Measurements from ENCODE around the gene TBL2.
"Not testable (repeated sequence)": the region's sequence is repeated elsewhere in the genome, so short reads cannot be mapped to it uniquely, and the experiment has no call there.

The TBL2 gene

DNA sequence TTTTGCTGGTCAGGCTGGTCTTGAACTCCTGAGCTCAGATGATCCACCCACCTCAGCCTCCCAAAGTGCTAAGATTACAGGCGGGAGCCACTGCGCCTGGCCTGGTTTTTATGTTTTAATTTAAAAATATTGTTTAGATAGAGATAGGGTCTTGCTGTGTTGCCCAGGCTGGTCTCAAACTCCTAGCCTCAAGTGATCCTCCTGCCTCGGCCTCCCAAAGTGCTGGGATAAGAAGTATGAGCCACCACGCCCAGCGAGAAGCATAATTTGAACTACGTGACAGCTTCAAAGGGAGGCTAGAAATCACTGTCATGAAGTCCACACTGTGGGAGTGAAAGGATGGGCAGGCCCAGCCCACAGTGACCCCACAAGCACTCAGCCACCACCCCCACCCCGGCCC is 42.5 kb downstream of the TBL2 start:
- DNase-seq (ENCODE audit: low read depth in 2 of 2): not testable (repeated sequence)

DNA sequence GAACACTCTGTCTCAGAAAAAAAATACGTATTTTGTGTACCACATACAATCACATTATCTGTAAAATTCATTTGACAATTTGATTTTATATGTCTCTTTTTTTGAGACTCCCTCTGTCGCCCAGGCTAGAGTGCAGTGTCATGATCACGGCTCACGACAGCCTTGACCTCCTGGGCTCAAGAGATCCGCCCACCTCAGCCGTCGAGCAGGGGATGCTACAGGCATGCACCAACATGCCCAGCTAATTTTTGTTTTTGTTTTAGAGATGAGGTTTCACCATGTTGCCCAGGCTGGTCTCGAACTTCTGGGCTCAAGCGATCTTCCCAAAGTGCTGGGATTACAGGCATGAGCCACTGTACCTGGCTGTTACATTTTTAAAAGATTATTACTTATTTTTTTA is 44.6 kb downstream of the TBL2 start:
- no peak for DNase-seq (ENCODE audit: low read depth in 2 of 2)

DNA sequence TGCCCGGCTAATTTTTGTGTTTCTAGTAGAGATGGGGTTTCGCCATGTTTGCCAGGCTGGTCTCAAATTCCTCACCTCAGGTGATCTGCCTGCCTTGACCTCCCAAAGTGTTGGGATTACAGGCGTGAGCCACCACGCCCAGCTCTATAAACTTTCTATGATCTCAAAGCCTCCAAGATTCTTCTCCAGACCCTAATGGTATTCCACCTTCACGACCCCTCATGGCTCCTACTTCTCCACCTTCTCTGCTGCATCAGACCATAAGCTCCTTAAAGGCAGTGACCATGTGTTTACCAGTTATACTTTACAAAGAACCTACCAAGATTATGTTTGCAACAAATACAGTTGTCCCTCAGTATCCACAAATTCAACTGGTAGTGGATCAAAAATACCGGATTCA is 46.2 kb downstream of the TBL2 start:
- DNase-seq (ENCODE audit: low read depth in 2 of 2): no peak

DNA sequence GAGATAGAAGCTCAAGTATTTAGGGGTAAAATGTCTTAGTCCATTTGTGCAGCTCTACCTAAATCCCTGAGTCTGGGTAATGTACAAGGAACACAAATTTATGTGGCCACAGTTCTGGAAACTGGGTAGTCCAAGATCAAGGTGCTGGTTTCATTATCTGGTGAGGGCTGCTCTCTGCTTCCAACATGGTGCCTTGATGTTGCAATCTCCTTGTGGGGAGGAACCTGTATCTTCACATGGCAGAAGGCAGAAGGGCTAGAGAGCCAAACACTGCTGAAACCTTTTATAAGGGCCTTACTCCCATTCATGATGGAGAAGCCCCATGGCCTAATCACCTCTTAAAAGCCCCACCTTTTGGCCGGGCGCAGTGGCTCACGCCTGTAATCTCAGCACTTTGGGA is 47.6 kb downstream of the TBL2 start:
- DNase-seq (ENCODE audit: low read depth in 2 of 2): no peak

DNA sequence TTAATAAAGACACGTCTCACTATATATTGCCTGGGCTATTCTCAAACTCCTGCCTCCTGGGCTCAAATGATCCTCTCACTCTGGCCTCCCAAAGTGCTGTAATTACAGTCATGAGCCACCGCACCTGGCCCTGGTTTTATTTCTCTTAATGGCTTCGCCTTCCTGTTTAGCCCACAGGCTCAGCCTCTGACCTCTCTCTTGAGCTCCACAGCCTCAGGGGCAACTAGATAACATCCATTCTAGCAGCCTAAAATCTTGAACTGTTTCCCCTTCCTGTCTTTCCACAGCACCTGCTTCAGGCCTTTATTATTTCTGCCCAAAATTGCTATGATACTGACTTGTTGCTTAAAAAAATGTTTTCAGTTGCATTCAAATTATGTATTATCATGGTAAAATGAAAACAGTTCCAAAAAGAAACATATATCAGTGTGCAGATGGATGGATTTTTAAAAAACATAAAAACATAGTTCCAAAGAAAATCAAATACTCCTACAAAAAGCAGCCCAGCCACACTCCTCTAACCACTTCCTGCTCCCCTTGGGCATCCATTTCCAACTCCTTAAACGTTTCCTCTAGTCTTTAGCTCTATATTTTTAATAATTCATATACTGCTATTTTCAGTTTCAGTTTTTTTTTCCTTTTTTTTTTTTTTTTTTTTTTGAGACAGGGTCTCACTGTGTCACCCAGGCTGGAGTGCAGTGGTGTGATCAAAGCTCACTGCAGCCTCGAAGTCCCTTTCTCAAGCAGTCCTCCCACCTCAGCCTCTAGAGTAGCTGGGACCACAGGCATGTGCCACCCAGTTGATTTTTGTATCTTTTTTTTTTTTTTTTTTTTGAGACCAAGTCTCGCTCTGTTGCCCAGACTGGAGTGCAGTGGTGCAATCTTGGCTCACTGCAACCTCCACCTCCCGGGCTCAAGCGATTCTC is 51.2 kb downstream of the TBL2 start:
- no peak for DNase-seq (ENCODE audit: low read depth in 2 of 2)

DNA sequence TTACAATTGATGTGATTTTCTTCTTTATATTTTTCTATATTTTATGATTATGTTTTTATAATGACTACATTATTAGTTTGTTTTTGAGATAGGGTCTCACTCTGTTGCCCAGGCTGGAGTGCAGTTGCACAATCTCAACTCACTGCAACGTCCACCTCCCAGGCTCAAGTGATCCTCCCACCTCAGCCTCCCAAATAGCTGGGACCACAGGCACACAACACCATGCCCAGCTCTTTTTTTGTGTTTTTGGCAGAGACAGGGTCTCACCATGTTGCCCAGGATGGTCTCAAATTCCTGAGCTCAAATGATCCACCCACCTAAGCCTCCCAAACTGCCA is 52.3 kb downstream of the TBL2 start:
- not testable (repeated sequence) for DNase-seq (ENCODE audit: low read depth in 2 of 2)

DNA sequence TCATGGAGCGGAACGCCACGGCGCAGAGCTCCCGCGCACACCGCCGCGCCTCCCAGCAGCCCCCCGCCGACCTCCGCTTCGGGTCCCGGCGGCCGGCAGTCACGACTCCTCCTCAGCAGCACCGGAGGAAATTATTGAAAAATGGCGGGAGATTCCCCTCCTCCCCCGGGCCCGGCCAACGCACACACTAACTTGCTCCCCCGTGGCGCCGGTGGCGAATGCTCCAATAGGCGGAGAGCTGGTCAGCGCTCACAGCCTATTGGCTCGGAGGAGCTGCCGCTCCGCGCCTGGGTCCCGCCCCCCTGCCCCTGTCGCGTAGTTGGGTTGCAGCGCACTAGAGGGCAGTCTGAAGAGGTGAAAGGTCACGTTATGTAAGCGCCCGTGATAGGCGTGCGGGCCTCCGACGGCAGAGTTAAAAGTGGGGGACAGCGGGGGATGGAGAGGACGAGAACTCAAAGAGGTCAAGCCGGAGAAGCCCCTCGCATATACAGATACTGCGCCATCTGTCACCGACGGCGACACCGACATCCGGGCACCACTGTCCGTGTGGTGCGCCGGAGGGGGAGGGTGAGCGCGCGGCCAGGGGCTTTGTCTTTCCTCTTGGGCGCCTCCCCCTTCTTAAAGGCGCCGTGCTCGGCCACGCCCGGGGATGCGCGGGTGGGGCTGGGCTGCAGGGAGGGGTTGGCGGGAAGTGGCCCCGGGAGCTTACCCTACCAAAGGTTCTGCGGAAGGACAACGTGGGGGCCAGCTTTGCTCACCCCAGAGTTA is 56.1 kb downstream of the TBL2 start, which contains the start of gene BAZ1B:
Gene BAZ1B, minus strand, starts transcription at position 189 of the 768 bp plus-strand sequence. CDS start 360 bp downstream, outside the sequence.
- DNase-seq (ENCODE audit: low read depth in 2 of 2): peak; percentile 91 to 93

DNA sequence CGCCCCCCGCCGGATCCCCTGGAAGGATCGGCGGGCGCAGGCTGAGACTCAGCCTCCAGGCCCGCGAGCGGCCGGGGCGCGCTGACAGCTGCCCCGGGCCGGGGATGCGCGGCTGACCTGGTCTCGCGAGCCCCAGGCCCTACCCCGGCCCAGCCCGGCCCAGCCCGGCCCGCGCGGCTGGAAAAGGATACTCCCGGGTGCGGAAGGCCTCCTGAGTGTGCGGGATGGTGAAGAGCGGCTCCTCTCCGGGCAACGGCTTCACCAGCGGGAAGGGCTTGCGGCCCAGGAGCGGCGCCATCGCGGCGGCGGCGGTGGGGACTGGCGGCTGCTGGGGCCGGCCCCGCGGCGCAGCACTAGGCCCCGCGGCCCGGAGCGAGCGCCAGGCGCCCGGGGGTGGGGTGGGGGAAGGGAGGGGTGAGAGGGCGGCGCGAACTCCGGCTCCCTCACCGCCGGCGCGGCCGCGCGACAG is 56.7 kb downstream of the TBL2 start:
- no peak for DNase-seq (ENCODE audit: low read depth in 2 of 2)

DNA sequence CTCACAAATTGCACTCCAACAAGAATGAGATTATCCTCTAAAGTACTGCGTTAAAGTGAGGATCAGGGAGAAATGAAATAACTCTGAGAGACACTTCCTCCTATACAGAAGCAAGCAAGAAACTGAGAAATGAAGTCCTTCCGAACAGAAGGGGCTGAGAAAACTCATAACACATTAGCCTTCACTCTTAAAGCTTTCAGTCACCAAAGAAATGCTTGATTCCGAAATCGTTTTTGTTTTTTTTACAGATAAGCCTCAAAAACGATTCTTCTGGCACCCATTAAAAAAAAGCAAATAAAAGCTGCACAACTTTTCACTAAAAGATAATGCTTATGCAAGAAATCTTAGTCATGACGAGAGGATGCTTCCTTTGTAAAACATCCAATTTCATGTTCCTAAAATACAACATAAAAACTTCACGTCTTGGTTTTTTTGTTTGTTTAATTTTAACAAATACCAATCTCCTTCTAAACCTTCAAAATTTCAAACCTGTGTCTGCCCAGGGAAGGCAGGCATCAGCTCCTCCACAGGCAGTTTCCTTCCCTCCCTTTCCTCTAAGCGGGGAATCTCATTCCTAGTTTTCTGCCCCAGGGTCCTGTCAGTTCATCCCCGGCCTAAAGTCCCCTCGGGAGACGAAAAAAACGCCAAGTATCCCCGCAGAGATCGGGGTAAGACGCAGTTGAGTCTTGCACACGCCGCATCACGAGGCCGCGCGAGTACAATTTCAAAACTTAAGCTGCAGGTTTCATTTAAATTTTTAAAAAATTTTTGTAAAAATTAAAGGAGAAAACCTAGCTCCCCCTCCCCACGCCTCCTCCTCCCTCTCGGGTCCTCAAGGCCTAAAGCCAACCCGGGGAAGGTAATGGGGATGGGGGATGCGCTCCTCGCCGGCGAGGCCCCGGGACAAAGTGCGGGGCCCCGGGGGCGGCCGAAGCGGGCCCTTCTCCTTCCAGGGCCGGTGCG is 57.4 kb downstream of the TBL2 start:
- DNase-seq (ENCODE audit: low read depth in 2 of 2): no peak

DNA sequence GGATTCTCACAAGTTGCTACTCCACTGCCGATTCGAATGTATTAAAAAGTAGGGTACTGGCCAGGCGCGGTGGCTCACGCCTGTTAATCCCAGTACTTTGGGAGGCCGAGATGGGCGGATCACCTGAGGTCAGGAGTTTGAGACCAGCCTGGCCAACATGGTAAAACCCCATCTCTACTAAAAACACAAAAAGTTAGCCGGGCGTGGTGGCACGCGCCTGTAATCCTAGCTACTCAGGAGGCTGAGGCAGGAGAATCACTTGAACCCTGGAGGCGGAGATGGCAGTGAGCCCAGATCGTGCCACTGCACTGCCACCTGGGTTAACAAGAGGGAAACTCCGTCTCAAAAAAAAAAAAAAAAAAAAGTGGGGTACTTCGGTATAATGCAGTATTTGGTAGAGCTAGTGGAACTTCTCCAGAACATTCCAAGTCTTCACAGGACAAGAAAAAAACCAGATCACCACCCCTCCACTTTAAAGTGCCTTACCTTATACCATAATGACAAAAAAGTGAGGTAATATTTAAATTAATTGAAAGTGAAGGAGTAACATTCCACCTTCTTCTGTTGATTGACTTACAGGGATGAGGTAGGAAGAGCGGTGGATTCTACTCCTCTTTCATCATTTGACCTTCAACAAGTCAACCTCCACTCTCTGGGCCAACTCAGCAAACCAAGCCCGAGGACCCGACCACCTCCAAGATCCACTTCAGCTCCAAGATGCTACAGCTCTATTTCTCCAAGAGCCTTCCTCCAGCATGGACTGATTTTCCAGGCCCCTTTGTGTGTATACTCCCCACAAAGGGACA is 58.3 kb downstream of the TBL2 start:
- no peak for DNase-seq (ENCODE audit: low read depth in 2 of 2)

DNA sequence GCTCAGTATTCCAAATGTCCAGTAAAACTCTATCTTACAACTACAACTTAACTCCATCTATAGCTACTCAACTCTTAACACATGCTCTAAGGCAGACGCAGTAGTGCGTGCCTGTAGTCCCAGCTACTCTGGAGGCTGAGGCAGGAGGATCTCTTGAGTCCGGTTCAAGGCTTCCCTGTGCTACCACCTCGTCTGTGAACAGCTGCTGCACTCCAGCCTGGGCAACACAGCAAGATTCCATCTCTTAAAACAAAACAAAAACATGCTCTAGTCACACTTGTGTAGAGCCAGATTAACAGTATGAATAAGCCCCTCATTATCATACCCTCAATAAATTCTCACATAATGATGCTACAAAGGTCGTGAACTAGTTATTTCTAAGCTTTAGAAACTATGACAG is 59.9 kb downstream of the TBL2 start:
- no peak for DNase-seq (ENCODE audit: low read depth in 2 of 2)

Measured in stimulated activated CD8-positive, alpha-beta memory T cell treated with anti-CD3 and anti-CD28 coated beads, Interleukin-2, amount 100 ng/mL, for 1 hour (primary cell).